Medulla oblongata (tissue), 1 donor: ENCODE measurements around the gene NFATC2.
"Not testable (repeated sequence)": the region's sequence is repeated elsewhere in the genome, so short reads cannot be mapped to it uniquely, and the experiment has no call there.

Experiments used
- DNase-seq: peaks from one replicate; pipeline ENCODE4 v3.0.0-alpha.2; 2015; ENCODE audit errors: extremely low spot score

NFATC2 gene

GRCh38 chr20:51495291-51495690 lies 47.2 kb downstream of the NFATC2 start:
- DNase-seq = no peak

- no peak for DNase-seq
Measured at GRCh38 chr20:51494241-51495110, 48.0 kb downstream of the NFATC2 start.

- DNase-seq = no peak
Measured at GRCh38 chr20:51493346-51493791, 49.1 kb downstream of the NFATC2 start.

GRCh38 chr20:51492167-51493092 lies 50.1 kb downstream of the NFATC2 start:
- DNase-seq = peak; percentile 20

- DNase-seq = no peak
Measured at GRCh38 chr20:51491393-51491792, 51.1 kb downstream of the NFATC2 start.

- DNase-seq = no peak
Measured at GRCh38 chr20:51490635-51491034, 51.9 kb downstream of the NFATC2 start.

- DNase-seq = no peak
Measured at GRCh38 chr20:51489611-51490010, 52.9 kb downstream of the NFATC2 start.

GRCh38 chr20:51488331-51488730 lies 54.2 kb downstream of the NFATC2 start:
- DNase-seq = no peak

- no peak for DNase-seq
Measured at GRCh38 chr20:51487565-51488268, 54.8 kb downstream of the NFATC2 start.

GRCh38 chr20:51487076-51487475 lies 55.4 kb downstream of the NFATC2 start:
- DNase-seq = no peak

- no peak for DNase-seq
Measured at GRCh38 chr20:51486197-51487005, 56.1 kb downstream of the NFATC2 start.

GRCh38 chr20:51484831-51485230 lies 57.7 kb downstream of the NFATC2 start:
- DNase-seq = no peak

- no peak for DNase-seq
Measured at GRCh38 chr20:51484141-51484815, 58.2 kb downstream of the NFATC2 start.

- no peak for DNase-seq
Measured at GRCh38 chr20:51482836-51483473, 59.6 kb downstream of the NFATC2 start.

GRCh38 chr20:51481341-51481914 lies 61.1 kb downstream of the NFATC2 start:
- DNase-seq = no peak

- DNase-seq = no peak
Measured at GRCh38 chr20:51480507-51481270, 61.8 kb downstream of the NFATC2 start.

- not testable (repeated sequence) for DNase-seq
Measured at GRCh38 chr20:51476106-51476505, 66.4 kb downstream of the NFATC2 start.

- DNase-seq = no peak
Measured at GRCh38 chr20:51473771-51474170, 68.7 kb downstream of the NFATC2 start.

GRCh38 chr20:51473256-51473655 lies 69.3 kb downstream of the NFATC2 start:
- DNase-seq = no peak
